ENCODE data around the gene CRNN.

The CRNN gene

GRCh38 chr1:152413909-152414308 is at the start of gene CRNN:
Gene CRNN (minus strand): TSS chr1:152414263. CDS start chr1:152412233, 2,030 bp downstream.
- H3K27ac ChIP-seq: no peak within 1 kb of the TSS
- TF ChIP-seq ZFX (IDR thresholded peaks at IDR 0.05) (no peak), CTCF (conservative IDR thresholded peaks at IDR 0.05) (no peak)

GRCh38 chr1:152462636-152463035 is 48.6 kb upstream of the CRNN start:
- no peak overlapping the region for H3K27ac ChIP-seq
- no peak for TF ChIP-seq ZFX (IDR thresholded peaks at IDR 0.05)
- no peak for TF ChIP-seq CTCF (conservative IDR thresholded peaks at IDR 0.05)

DNA sequence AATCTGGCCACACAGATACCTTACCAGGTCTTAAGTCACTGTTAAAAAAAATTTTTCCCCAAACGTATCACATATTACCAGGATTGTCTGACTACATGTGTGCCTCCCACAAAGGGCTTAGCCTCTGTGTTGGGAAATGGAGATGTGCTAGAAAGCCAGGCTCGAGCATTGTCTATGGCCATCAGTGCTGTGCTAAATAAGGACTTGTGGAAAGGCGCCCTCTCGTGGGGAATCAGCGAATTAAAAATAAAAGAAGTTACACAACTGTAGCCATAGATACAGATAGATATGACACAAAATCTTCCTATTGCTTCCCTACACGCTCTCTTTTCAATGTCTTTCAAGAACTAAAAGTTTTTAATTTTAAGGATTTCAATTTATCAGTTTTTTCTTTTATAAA is 47.5 kb upstream of the CRNN start:
- no peak for TF ChIP-seq ZFX (IDR thresholded peaks at IDR 0.05)
- peak; percentile 89 for TF ChIP-seq CTCF (conservative IDR thresholded peaks at IDR 0.05)
- H3K27ac ChIP-seq: no peak overlapping the region

GRCh38 chr1:152460529-152460899 is 46.5 kb upstream of the CRNN start:
- no peak overlapping the region for H3K27ac ChIP-seq
- TF ChIP-seq CTCF (conservative IDR thresholded peaks at IDR 0.05): no peak; the same call in none of the 2 replicates
- no peak for TF ChIP-seq ZFX (IDR thresholded peaks at IDR 0.05)

GRCh38 chr1:152459596-152460528 is 45.8 kb upstream of the CRNN start:
- H3K27ac ChIP-seq: no peak overlapping the region
- no peak for TF ChIP-seq ZFX (IDR thresholded peaks at IDR 0.05)
- peak; percentile 98 for TF ChIP-seq CTCF (conservative IDR thresholded peaks at IDR 0.05)

GRCh38 chr1:152458384-152459185 is 44.5 kb upstream of the CRNN start:
- TF ChIP-seq ZFX (IDR thresholded peaks at IDR 0.05): no peak
- peak; percentile 94 for TF ChIP-seq CTCF (conservative IDR thresholded peaks at IDR 0.05)
- no peak overlapping the region for H3K27ac ChIP-seq

GRCh38 chr1:152457561-152457960 is 43.5 kb upstream of the CRNN start:
- TF ChIP-seq CTCF (conservative IDR thresholded peaks at IDR 0.05) (no peak), ZFX (IDR thresholded peaks at IDR 0.05) (no peak)
- H3K27ac ChIP-seq: no peak overlapping the region

Measured in C4-2B (cell line).